CD4-positive, alpha-beta T cell treated with Interleukin-15 for 1 hour (primary cell): ENCODE data around the gene TMED7.

ENCODE experiments used
- DNase-seq: peaks from one replicate; pipeline ENCODE4 v3.0.0-alpha.2; 2020

TMED7 gene

DNA sequence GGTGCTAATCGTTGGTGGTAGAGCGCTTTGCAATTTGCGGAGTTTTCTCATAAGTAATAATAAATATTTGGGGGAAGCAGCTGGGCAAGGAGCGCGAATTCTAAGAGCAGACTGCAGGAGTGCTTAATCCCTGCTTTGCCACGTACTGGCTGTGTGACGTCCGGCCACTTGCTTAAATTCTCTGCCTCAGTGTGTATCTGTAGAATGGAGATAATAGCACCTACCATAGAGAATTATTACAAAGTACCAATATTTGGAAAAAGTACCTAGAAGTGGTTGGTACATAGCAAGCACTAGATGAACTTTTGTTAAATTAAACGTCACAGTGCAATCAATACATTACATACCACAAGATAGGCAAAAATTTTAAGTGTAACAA, 598 bp upstream of the TMED7 start:
- DNase-seq = no peak

DNA sequence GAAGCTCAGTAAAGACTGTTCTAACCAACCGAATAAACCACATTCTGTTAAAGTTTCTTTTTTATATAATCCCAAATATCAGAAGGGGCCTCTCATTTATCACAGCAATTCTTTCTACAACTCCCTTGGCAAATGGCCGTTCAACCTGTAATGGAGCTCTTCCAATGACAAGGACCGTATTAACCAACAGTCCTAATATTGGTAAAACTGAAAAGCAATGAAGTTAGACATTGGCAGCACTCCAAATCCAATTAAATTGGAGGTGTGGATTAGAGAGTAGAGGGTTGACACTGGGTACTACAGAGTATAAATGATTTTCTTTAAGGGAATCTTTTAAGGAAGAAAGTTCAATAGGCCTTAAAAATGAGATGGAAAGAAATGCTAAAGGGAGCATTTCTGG, 842 bp downstream of the TMED7 start:
- no peak for DNase-seq

DNA sequence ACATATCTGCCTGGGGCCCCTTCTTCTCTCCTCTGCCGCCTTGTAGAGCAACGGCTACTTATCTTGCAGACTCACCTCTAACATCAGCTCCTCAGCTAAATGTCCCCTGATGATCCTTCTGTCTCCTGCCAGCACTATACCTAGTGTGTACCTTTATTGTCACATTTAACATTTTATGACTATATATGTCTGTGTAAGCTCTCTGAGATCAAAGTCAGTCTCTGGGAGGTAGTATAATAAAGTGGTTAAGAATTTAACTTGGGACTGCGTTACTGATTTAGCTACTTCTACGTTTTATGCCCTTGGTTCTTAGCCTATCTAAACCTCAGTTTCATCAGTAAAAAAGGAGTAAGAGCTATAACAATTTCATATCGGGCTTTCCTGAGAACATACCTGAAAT, 2.2 kb downstream of the TMED7 start:
- no peak for DNase-seq

DNA sequence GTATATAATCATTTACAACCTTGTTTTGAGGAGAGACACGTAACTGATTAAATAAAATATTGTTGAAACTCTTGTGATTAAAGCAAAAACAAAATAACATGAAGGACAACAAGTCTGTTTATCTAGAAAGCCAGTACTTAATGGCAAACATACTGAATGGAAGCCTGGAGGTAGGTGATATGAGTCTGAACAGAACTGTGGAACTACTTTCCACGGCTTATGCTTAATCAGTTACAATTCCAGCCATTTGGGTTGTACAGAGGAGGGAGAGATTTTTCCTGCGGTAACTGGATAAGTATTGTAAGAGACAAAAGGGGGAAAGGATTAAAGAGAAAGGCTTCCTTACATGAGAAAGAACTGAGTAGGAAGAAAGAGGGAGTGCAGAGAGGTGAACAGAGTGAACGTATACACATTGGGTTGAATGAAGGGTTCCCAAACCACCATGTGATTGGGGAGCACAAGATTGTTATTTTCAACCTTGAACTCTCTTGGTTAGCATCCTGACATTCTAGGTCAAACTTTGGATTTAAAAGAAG, 4.4 kb downstream of the TMED7 start:
- DNase-seq = no peak

DNA sequence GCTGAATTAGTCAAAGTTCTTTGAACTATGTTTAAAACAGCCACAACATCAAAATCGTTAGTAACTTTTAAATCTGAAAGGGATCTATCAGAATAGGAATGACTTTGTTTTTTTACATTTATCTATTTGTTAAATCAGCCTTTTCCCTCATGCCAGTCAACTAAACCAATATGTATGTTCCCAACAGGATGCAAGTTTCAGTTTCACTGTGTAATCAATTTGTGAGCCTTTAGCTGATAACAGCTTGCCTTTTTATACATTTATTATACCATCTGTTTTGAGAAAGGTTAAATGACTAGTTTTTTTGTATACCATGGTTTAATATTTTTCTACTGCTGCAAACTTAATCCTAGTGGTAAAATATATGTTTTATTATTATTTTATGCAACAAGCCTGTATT, 8.9 kb downstream of the TMED7 start:
- DNase-seq = no peak

DNA sequence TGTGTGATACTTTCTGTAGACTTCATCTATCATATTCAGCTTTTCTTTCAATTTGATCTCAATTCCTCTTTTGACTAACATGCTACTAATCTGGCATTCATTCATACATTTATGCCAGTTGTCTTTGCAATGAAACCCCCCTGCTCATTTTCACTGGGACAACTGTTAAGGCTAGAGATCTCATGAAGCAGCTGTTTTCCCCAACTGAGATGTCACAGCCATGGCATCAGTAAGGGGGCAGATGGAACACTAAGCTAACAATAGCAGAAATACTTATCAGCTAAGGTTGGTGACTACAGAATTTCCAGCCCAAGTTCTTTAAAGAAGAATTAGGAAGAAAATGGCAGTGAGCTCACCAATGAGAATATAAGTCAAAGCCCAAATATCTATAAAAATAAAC, 9.4 kb downstream of the TMED7 start:
- no peak for DNase-seq

DNA sequence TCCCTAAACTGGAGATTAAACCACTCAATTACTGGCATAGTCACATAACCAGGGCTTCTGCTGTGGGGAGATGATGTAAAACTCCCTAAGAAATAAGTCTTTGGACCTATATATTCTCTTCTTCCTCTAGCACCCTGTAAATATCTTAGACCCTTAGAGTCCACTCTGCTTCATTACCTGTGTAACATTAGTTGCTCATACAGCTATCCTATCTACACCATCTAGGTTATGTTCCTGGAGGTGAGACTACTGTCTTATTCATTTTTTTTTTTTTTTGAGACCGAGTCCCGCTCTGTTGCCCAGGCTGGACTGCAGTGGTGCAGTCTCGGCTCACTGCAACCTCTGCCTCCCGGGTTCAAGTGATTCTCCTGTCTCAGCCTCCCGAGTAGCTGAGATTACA, 14.0 kb downstream of the TMED7 start:
- no peak for DNase-seq

DNA sequence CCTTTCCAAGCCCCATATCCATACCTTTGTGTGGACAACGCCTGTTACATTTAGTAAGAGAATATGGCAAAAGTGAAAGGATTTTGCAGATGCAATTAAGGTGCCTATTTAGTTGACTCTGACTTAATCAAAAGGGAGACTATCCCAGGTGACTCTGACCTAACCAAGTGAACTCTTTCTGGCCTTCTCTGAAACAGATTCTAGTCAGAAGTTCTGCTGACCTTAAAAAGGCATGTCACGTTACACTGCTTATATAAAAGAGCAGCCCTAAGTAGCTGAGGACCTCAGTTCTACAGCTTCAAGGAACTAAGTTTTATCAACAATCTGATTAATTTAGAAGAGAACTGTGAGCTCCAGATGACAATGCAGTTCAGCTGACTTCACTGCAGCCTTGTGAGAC, 17.9 kb downstream of the TMED7 start:
- DNase-seq = no peak

DNA sequence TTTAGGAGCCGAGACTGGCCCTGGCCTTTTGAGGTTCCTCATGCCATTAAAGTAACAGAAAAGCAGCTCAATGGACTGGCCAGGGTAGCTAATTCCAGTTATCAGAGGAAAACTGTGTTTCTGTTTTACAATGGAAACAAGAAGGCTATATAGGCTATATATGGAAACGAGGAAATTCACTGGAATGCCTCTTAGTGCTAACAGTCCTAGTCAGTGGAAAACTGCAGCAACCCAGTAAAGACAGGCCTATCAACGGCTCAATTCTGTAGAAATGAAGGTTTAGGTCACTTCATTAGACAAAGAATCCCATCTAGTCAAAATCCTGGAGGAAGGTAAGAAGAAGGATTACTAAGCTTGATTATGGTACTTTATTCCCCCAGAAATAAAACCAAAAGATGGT, 20.4 kb downstream of the TMED7 start:
- no peak for DNase-seq

DNA sequence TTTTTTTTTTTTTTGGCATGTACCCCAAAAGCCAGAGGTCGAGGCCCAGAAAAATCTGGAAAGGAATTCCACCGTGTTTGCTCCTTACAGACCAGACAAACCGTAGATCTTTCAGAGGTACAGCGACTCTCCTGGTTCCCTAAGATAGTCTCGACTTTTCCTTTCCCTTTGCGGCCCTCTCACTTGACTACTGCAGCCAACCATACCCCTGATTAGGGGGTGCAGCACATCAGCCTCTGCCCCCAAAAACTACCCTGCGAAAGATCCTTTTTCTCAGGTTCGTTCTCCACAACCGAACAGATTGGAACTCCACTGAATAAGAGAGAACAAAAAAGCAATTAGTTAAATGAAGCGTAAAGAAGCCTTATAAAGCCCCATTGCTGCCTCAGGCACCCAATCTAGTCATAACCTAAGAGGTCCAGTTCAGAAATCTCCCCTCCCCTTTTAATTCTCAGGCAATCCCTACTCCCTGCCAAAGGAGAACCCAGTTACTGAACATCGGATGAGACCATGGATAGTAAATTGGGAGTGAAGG, 23.2 kb downstream of the TMED7 start:
- DNase-seq = no peak

DNA sequence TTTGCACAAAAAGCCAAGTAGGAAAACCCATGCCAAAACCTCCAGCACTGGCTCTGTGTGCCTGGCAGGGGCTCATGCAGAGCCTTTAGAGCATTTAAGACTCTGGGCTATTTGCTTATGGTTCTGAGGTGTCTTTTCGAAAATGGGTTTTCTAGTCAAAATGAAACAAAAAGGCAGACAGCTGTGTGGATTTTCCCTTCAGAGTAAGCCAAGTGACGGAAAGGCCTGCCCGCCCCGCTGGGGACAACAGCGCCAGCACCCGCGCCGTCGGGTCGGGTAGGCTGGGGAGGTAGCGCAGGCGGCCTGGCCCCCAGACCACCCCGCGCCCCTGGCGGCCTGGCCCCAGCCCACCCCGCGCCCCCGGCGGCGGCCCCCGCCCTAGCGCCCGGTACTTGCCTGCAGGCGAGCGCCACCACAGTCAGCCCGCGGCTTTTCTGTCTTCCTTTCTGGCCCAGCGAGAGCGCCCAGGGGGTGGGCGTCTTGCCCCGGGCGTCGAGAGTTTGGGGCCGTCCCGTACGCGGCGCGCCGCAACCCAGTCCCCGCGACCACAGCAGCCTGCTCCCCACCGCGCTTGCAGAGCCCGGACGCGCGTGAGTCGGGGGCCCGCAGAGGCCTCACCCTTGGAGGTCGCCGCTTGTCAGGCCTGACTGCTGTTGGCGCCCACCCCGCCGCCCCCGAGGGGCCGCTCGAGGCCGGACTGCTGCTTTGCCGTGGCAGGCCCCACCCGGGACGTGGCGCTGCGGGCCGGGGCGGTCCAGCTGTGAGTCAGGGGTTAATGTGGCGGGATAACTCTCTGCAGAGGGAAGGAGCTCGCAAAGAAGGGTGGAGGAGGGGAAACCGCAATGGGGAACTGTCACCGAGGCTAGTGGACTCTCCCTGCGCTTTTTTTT, 23.9 kb downstream of the TMED7 start, which contains the start of gene TICAM2:
Gene TICAM2, minus strand, starts transcription at position 779 of the 890 bp plus-strand sequence. CDS start 21,223 bp downstream, outside the sequence.
- peak; percentile 69 for DNase-seq

DNA sequence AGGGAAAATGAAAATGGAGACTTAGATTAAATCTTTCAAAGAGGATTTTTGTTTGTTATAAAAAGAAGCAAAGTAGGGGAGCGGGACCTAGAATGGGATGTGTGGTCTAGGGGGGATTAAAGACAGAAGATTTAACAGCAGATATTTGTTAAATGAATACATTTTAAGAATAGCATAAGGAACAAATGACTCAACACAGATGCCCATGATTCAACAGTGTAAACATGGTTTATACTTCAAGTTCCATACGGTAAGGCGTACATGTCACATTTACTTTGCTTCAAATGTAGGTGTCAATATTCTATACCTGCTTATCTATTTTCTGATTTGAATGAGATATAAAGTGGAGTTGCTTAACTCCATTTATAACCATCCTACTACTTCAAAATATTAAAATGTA, 25.1 kb downstream of the TMED7 start:
- DNase-seq = no peak

DNA sequence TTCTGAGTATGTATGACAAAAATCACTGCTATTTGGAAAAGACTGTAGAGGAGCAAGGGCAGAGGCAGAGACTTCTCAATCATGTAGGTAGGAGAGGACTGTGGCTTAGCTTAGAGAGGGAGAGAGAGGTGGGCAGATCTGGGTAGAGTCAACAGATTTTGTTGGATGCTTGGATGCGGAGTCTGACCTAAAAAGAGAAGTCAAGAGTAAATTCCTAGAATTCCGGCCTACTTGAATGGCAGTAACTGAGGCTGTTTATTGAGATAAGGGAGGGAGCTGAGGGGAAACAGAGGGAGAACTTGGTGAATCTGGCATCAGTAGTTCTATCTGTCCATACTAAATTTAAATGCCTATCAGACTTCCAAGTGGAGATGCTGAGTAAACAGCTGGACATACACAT, 25.9 kb downstream of the TMED7 start:
- no peak for DNase-seq

DNA sequence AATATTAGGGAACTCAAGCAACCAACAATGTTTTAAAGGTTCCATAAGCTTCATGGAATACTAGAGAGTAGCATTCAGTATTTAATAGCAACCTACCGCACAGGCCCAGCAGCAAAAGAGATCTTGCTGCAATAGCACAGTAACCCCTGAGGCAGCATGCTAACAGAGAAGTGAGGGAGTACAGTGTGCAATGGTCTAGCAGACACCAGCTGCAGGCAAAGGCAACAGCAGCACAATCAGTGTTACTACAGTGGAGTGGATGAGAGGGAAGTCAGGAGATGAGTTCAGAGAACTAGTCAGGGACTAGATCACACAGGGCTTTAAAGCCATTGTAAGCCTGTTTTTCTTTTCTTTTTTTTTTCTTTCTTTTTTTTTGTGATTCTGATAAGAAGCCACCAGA, 26.3 kb downstream of the TMED7 start:
- DNase-seq = peak; percentile 26

DNA sequence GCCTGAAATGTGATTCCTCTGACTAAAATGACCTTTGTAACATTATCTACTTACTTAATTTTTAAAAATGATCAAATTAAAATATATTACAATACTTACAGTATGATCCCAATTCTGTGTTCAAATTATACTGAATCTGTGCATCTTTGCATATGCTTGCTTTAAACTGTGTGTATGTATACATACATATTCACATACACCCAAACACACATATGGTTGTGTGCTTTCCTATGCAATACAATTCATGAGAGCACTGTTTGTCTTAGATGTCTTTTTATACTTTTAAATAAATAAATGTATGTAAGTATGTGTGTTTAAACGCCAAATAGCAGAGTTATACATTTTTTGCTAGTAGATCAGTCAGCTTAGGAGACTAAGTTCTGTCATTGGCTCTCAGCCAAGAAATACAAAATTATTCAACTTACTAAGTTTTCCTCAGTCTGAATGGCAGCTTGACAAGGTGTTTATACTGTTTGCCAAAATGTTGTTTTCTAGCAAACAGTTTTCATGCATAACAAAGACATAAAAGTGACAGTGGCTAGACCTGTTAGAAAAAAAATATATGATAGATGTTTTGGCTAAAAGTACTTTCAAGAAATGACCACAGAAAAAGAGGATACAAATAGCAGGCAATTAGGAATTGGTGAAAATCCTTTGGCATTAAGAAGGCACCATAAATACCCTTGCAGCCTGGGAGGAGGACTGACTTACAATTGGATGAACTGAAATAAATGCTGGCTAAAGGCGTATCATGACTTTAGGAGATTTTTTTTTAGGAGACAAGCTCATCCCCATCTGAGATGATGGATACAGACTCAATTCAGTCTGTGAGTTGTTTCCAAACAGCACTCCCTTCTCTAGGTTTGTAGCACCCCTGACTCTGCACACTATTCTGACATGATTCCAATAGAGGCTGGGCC, 31.4 kb downstream of the TMED7 start:
- no peak for DNase-seq

DNA sequence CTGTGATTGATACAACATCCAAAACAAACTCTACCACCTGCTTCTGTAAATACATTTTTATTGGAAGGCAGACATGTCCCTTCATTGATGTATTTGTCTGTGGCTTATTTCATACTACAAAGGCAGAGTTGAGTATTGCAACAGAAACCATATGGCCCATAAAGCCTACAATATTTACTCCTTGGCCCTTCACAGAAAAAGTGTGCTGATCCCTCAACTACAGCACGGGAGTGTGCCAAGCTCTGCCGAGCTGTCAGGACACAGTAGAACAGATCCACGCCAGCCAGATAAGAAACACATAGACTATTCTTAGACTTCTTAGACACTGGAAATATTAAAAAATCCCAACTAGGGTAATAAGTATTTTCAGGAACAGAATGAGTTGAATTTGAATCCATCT, 36.8 kb downstream of the TMED7 start:
- no peak for DNase-seq

DNA sequence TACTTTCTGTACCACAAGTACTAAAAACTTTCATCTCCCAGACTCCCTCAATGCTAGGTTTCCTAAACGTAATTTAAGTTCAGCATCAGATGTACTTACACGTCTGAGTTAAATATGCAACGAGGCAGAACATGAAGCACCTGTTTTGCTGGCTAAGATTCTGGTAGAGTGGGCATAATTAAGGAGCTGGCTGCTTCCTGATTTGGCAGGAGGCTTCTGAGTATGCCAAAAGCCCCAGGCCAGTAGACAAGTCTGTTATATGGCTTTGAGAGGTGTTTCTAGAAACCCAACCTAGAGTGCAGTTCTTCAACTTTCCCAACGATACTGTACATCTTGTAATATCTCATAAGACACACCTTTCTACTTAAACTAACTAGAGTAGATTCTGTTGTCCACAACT, 37.2 kb downstream of the TMED7 start:
- DNase-seq = no peak

DNA sequence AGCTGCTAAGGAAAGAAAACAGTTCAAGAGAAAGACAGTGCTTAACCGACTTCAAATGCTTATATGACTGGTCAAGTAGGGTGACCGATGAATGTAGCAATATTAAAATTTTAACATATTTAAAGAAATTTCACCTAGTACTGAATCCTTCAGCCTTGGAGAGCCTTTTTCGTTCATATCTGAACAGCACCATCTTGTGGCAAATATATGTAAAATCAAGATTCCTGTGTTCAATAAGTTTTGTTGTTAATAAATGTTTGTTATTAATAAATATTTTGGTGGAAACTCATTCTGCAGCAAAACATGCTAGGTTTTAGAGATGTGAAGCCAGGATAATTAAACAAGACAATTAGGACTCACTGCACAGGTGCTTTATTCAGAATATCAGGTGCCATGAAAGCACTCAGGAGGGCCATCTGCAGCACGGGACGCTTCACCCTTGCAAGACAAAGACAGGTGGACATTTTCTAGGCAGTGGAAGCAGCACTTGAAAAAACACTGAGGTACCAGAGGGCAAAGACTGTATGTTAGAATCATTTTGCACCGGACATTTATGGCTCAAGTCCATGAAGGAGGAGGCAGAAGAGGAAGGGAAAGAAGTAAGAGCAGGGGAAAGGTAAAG, 39.2 kb downstream of the TMED7 start:
- no peak for DNase-seq

DNA sequence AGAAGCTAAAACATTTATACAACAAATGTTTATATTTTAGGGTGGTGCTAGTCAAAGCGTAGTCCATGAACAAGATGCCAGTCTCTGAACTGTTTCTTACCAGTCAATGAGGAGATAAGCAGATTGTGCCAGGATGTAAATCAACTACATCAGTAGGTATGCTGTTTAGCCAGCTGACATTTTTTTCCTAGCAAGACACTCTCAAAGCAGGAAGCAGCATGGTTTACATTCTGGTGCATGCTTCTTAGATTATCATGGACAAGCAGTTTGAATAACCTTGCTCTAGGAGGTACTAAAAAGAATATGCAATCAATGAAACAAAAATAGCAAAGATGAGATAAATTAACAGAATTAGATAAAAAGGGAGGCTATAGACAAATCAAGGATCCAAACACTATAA, 40.6 kb downstream of the TMED7 start:
- no peak for DNase-seq

DNA sequence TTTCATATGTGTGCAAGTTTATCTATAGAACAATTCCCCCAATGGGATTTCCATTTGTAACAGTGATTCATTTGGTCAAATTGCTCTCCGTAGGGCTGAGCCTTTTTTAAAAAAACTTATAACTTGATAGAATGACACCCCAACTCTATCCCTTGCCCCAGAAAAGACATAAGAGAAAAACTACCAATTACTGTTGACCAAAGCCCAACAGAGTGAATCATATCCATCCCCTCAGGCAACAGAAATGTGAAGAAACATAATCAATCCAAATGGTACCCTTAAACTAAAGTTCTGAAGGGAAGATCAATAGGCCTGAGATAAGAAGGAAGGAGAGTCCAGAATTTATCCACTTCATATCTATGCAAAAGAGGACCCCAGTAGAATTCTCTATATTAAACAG, 41.3 kb downstream of the TMED7 start:
- DNase-seq = no peak

DNA sequence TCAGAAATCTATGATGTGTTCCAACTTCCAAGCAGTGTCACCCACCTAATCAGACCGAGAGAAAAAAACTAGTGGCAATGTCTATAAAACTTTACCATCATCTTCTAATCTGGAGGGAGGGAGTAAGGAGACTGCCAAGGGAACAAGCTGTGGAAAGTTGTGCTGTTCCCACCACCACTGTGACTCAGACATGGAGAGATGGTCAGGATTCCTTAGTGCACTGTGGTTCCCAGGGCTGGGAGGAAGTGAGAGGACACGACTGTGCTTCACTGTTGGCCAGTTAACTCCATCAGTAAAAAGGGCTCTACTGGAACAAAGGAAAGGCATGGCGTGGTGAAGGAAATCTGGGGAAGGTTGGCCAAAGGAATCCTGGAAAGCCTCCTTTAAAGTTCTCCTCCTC, 42.4 kb downstream of the TMED7 start:
- no peak for DNase-seq

DNA sequence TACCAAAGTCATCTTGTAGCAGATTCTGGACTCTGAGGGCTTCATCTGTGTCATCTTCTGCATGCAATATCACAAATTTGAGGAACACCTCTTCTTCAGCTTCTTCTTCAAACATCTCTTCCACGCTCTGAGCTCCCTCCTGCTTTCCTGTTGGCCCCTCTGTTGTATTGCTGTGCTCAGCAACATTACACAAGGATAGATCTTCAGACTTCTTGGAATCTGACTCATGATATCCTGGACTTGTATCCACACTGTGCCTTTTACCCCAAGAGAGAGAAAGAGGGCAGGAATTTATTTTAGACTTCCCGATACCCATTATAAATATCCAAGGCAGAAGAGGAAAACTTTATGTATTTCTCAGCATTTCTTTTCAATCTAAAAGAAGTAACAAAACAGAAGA, 44.9 kb downstream of the TMED7 start:
- no peak for DNase-seq

DNA sequence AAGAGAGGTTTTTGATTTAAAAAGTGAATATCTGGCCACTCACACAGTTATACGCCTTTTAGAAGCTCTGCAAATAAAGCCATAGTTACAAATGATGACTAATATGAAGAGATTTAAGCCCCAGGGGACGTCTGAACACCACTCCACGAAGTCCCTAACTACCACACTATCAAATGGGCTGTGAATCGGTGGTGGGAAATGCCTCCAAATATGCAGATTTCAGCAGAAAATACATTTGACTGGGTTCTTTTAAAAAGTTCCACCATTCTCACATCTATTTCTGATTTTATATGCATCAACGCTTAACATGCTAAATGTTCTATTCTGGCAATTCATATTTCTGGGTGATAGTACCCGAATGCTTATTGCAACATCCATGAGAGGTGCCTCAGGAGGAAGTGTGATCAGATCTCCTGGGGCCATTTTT, 46.1 kb downstream of the TMED7 start:
- DNase-seq = no peak
